GM12878 (cell line): ENCODE results near the gene PPP1R2C. TPM values are rescaled to one million over a fixed set of nuclear protein-coding genes. Genes with fewer than 3 reads are reported as not detected.

Experiments
- ATAC-seq: fragments of 200-7000 bp; cut with Tn5 transposase; 3 replicates; pipeline ENCODE4 v1.9.1; 2020; ENCODE audit warnings: mild to moderate bottlenecking, moderate library complexity
- BruUV-seq: library from RNA; stranded (reverse); fragments of 400-500 nt; replicated peaks from 2 replicates; lab custom pipeline; 2021; lab: Mats Ljungman, UMichigan
- CTCF ChIA-PET: fragments of 300-600 bp; sonication (Branson Sonifier 250); formaldehyde crosslinking; extraction: SDS; loops from one replicate; lab custom pipeline; 2021; ENCODE audit warnings: inconsistent platforms; lab: Yijun Ruan, JAX
- POLR2A ChIA-PET: fragments of 350-600 bp; formaldehyde crosslinking; extraction: SDS; loops from one replicate; lab custom pipeline; 2021; ENCODE audit warnings: inconsistent platforms; lab: Charles Lee
- RAD21 ChIA-PET: fragments of 300-600 bp; sonication (Branson Sonifier 250); formaldehyde crosslinking; loops from one replicate; lab custom pipeline; 2023; ENCODE audit warnings: antibody characterized with exemption; ENCODE audit not compliant: unreplicated experiment; lab: Charles Lee
- SMC1A ChIA-PET: fragments of 300-600 bp; sonication (Branson Sonifier 250); formaldehyde crosslinking; loops from one replicate; lab custom pipeline; 2023; ENCODE audit not compliant: unreplicated experiment, uncharacterized antibody; lab: Charles Lee
- DNase-seq: peaks from one replicate; pipeline ENCODE4 v3.0.0-alpha.2; 2011; ENCODE audit warnings: low read depth, low spot score
- FAIRE-seq: peaks from 3 replicates; lab custom pipeline; 2011; peaks lifted over from hg19 to GRCh38; lab: Jason Lieb, UNC
- H2AFZ ChIP-seq: 2 replicates; pipeline ENCODE4 v1.6.0; 2011; ENCODE audit warnings: low read depth, low read length, control low read depth; ENCODE audit not compliant: control insufficient read depth
- H3K27ac ChIP-seq: 2 replicates; pipeline ENCODE4 v1.5.1; 2011; ENCODE audit warnings: control low read depth; ENCODE audit not compliant: control insufficient read depth, insufficient read depth
- H3K27me3 ChIP-seq, 2 experiments: replicated peaks in 1 of 2; 2 replicates each; pipeline versions ENCODE4 v1.6.0 to v1.6.1; 2011; ENCODE audit warnings: low read length in 1 of 2; ENCODE audit not compliant: control insufficient read depth in 2 of 2, insufficient read depth in 2 of 2
- H3K36me3 ChIP-seq, 2 experiments: 2 replicates each; pipeline ENCODE4 v1.5.1; 2011; ENCODE audit warnings: low read length in 1 of 2; ENCODE audit not compliant: control insufficient read depth in 2 of 2, insufficient read depth in 2 of 2
- H3K4me1 ChIP-seq: 2 replicates; pipeline ENCODE4 v1.6.1; 2011; ENCODE audit warnings: mild to moderate bottlenecking, low read length, moderate library complexity, mixed read lengths; ENCODE audit not compliant: control insufficient read depth, insufficient read depth
- H3K4me2 ChIP-seq: 2 replicates; pipeline ENCODE4 v1.6.0; 2011; ENCODE audit warnings: control low read depth; ENCODE audit not compliant: control insufficient read depth, insufficient read depth
- H3K4me3 ChIP-seq: fragments of 200-600 bp; sonication (generic); 2 replicates; pipeline ENCODE4 v1.5.1; 2016
- H3K79me2 ChIP-seq: 2 replicates; pipeline ENCODE4 v1.6.0; 2011; ENCODE audit warnings: low read length; ENCODE audit not compliant: control insufficient read depth, insufficient read depth
- H3K9ac ChIP-seq: 2 replicates; pipeline ENCODE4 v1.8.0; 2011; ENCODE audit warnings: low read length, control low read depth, mixed read lengths; ENCODE audit not compliant: control insufficient read depth, insufficient read depth
- H3K9me3 ChIP-seq: replicated peaks from 3 replicates; pipeline ENCODE4 v1.5.1; 2011; ENCODE audit warnings: mild to moderate bottlenecking, low read length; ENCODE audit not compliant: control insufficient read depth, insufficient read depth
- H4K20me1 ChIP-seq: 2 replicates; pipeline ENCODE4 v1.6.0; 2011; ENCODE audit not compliant: control insufficient read depth, insufficient read depth
- CHD4 ChIP-seq: fragments of 200-600 bp; sonication (generic); IDR thresholded peaks from 2 replicates; pipeline ENCODE4 v1.6.1; 2016; ENCODE audit warnings: mild to moderate bottlenecking
- EGR1 ChIP-seq, 2 experiments: IDR thresholded peaks; 1 replicate in 1 of 2; 2 replicates in 1 of 2; pipeline ENCODE4 v1.6.1; 2011 to 2012; ENCODE audit warnings: low read depth in 2 of 2, low read length in 2 of 2, borderline replicate concordance in 1 of 2, mild to moderate bottlenecking in 1 of 2, moderate library complexity in 1 of 2
- HDGF ChIP-seq: fragments of 450-650 bp; IDR thresholded peaks from 2 replicates; pipeline ENCODE4 v1.6.1; 2016; ENCODE audit warnings: antibody characterized with exemption
- IRF5 ChIP-seq: fragments of 450-650 bp; IDR thresholded peaks from 2 replicates; pipeline ENCODE4 v1.6.1; 2017; ENCODE audit warnings: borderline replicate concordance
- KAT2A ChIP-seq: conservative IDR thresholded peaks from 2 replicates; pipeline ENCODE4 v1.6.1; 2011; ENCODE audit warnings: low read depth, low read length; ENCODE audit not compliant: control insufficient read depth
- NFYA ChIP-seq: IDR thresholded peaks from 2 replicates; pipeline ENCODE4 v1.6.1; 2011; ENCODE audit warnings: low read depth, mild to moderate bottlenecking, low read length, improper control_type of control experiment, borderline replicate concordance
- NFYB ChIP-seq: IDR thresholded peaks from 2 replicates; pipeline ENCODE4 v1.6.1; 2011; ENCODE audit warnings: low read depth, mild to moderate bottlenecking, low read length, improper control_type of control experiment, moderate library complexity; ENCODE audit not compliant: insufficient read depth
- NR2C2 ChIP-seq: IDR thresholded peaks from 2 replicates; pipeline ENCODE4 v1.6.1; 2011; ENCODE audit warnings: borderline replicate concordance, low read depth; ENCODE audit not compliant: control insufficient read depth, insufficient read length
- PAX8 ChIP-seq: fragments of 450-650 bp; IDR thresholded peaks from 2 replicates; pipeline ENCODE4 v1.6.1; 2017; ENCODE audit warnings: mild to moderate bottlenecking, moderate library complexity
- RELA ChIP-seq: fragments of 450-650 bp; IDR thresholded peaks from 2 replicates; pipeline ENCODE4 v1.8.0; 2014; ENCODE audit warnings: borderline replicate concordance; ENCODE audit not compliant: partially characterized antibody
- SKIL ChIP-seq: fragments of 450-650 bp; IDR thresholded peaks from 2 replicates; pipeline ENCODE4 v1.6.1; 2017; ENCODE audit warnings: mild to moderate bottlenecking, low read depth, inconsistent platforms; ENCODE audit not compliant: poor library complexity, severe bottlenecking
- SMC3 ChIP-seq: IDR thresholded peaks from 2 replicates; pipeline ENCODE4 v1.6.1; 2011; ENCODE audit warnings: low read length, improper control_type of control experiment, borderline replicate concordance
- SP1 ChIP-seq: IDR thresholded peaks from one replicate; pipeline ENCODE4 v1.6.1; 2011; ENCODE audit warnings: low read depth, low read length
- SPI1 ChIP-seq: IDR thresholded peaks from 2 replicates; pipeline ENCODE4 v1.6.1; 2011; ENCODE audit warnings: low read depth, mild to moderate bottlenecking, low read length, moderate library complexity, borderline replicate concordance; ENCODE audit not compliant: insufficient read depth
- SREBF1 ChIP-seq: IDR thresholded peaks from 2 replicates; pipeline ENCODE4 v1.6.1; 2012; ENCODE audit warnings: mild to moderate bottlenecking, low read length
- SUPT20H ChIP-seq: IDR thresholded peaks from 2 replicates; pipeline ENCODE4 v1.6.1; 2011; ENCODE audit warnings: low read depth, mild to moderate bottlenecking, low read length, moderate library complexity, borderline replicate concordance; ENCODE audit not compliant: control insufficient read depth
- ZNF217 ChIP-seq: fragments of 450-650 bp; IDR thresholded peaks from 2 replicates; pipeline ENCODE4 v1.6.1; 2017; ENCODE audit warnings: antibody characterized with exemption, mild to moderate bottlenecking
- WGBS: methylation state at CpG from one replicate; pipeline ENCODE4 v1.1.6; 2016; ENCODE audit warnings: low lambda C conversion rate; ENCODE audit not compliant: insufficient replicate concordance, insufficient coverage; ENCODE audit errors: missing lambda C conversion rate; 5-methylcytosine and 5-hydroxymethylcytosine counted together
- in situ Hi-C: fragments of 300-500 bp; cut with MboI; formaldehyde crosslinking; loops from 9 replicates; pipeline ENCODE4 v1.14.3; 2018; ENCODE audit warnings: mixed read lengths
- intact Hi-C: fragments of 100-400 bp; cut with micrococcal nuclease; formaldehyde crosslinking; loops from one replicate; pipeline ENCODE4 v1.14.2; 2022; ENCODE audit not compliant: unreplicated experiment
- polyA plus RNA-seq, 11 experiments: library from polyadenylated mRNA; depleted of rRNA in 4 of 11; unstranded in 6 of 11; stranded (reverse) in 5 of 11; fragments of >200 nt; fragmentation: Nextera tagmentation in 4 of 11; fragmentation: Illumina TruSeq in 1 of 11; extraction: Ambion mirVana in 4 of 11; extraction: Trizol in 1 of 11; gene quantifications; 1 replicate in 1 of 11; 2 replicates in 10 of 11; pipeline versions ENCODE4 v1.2.1 to v1.2.3, GENCODE V29; 2011 to 2016; ENCODE audit warnings: inconsistent platforms in 2 of 11, missing spikeins in 2 of 11, low read depth in 1 of 11
- total RNA-seq, 4 experiments: library from RNA; depleted of rRNA in 3 of 4; stranded (reverse); fragments of >200 nt in 3 of 4; fragmentation: Illumina TruSeq in 1 of 4; extraction: Trizol in 1 of 4; gene quantifications; 2 replicates each; pipeline versions ENCODE4 v1.2.1 to v1.2.3, GENCODE V29; 2013 to 2021

Gene PPP1R2C
- total and polyA plus RNA-seq, 10 of the 15 experiments (the other 5 are each of a cell fraction or from before 2014, with no cell fraction given), result not detected

GRCh38 chrX:42821803-42822443 lies 44.0 kb upstream of the PPP1R2C start (continued):
- TF ChIP-seq NFYA, result no peak

GRCh38 chrX:42818151-42818921 lies 40.4 kb upstream of the PPP1R2C start:
- POLR2A ChIA-PET, result interaction anchor here (0.6 kb wide), 1 partner anchor 220 kb away, joined by 3 read pairs; no protein-coding TSS in a partner anchor
- Histone ChIP-seq H3K36me3 (no peaks in the 10 kb centered on the region), H3K9ac (no peak overlapping the region), H3K4me2 (no peak overlapping the region), H2AFZ (no peak overlapping the region), H3K27ac (no peak overlapping the region), H3K9me3 (no peaks in the 10 kb centered on the region; the same call in 2 of the 3 replicates), H3K4me1 (no peaks in the 10 kb centered on the region), H3K79me2 (no peaks in the 10 kb centered on the region), H3K27me3 (no peaks in the 10 kb centered on the region), H3K4me3 (no peak overlapping the region), H4K20me1 (no peaks in the 10 kb centered on the region)
- ATAC-seq (no peak), FAIRE-seq (no peak), DNase-seq (no peak)
- 52% methylated on average over 17 of the region's 17 CpGs for WGBS
- in situ Hi-C loops, result no loop called here
- SMC1A ChIA-PET, result interaction anchor here (1.0 to 1.5 kb wide), 2 partner anchors 51 to 148 kb away, joined by 3 read pairs; no protein-coding TSS in a partner anchor
- intact Hi-C loops, result no loop called here
- no TSS peak for BruUV-seq
- CTCF ChIA-PET, result interaction anchor here (0.6 kb wide), 1 partner anchor 426 kb away, joined by 3 read pairs; no protein-coding TSS in a partner anchor
- RAD21 ChIA-PET, result no interaction called here
- TF ChIP-seq SPI1 (no peak), SUPT20H (no peak), SREBF1 (no peak), NFYB (no peak), RELA (no peak), SKIL (no peak), IRF5 (no peak), PAX8 (no peak), KAT2A (no peak), NR2C2 (no peak), SP1 (no peak), EGR1 (IDR thresholded peaks at IDR 0.05; ENCODE audit: borderline replicate concordance in 1 of 2, low read depth in 2 of 2, low read length in 2 of 2) (no peak), HDGF (no peak), SMC3 (no peak), ZNF217 (no peak), CHD4 (no peak)
